ENCODE data around the gene DLG5.

GRCh38 chr10:77936697-77937567 lies 10.4 kb upstream of the DLG5 start:
- TF ChIP-seq CTCF (IDR thresholded peaks at IDR 0.05): no peak
- TF ChIP-seq EP300 (IDR thresholded peaks at IDR 0.05): no peak

Measured in gastroesophageal sphincter (tissue), 3 donors.